B cell (primary cell): ENCODE data around the gene PCDH15. TPM values are rescaled to one million over a fixed set of nuclear protein-coding genes. Genes with fewer than 3 reads are reported as not detected.

Experiments used
- ATAC-seq: fragments of 200-7000 bp; cut with Tn5 transposase; one replicate; pipeline ENCODE4 v1.10.0; 2021; ENCODE audit warnings: low read depth, mild to moderate bottlenecking, moderate number of reproducible peaks, moderate library complexity
- CTCF ChIA-PET: fragments of 350-600 bp; sonication (Branson Sonifier 250); formaldehyde crosslinking; loops from one replicate; lab custom pipeline; 2021; ENCODE audit warnings: antibody characterized with exemption, inconsistent platforms; lab: Charles Lee
- POLR2A ChIA-PET: fragments of 350-600 bp; sonication (Branson Sonifier 250); formaldehyde crosslinking; loops from one replicate; lab custom pipeline; 2021; ENCODE audit warnings: antibody characterized with exemption; lab: Charles Lee
- DNase-seq: peaks from one replicate; pipeline ENCODE4 v3.0.0; 2013
- H2AFZ ChIP-seq: 2 replicates; pipeline ENCODE4 v1.6.1; 2012; ENCODE audit warnings: mild to moderate bottlenecking, low read depth, low read length; ENCODE audit not compliant: insufficient read depth, poor library complexity, severe bottlenecking
- H3K27ac ChIP-seq, 2 donors: 1 replicate in 1 of 2; 2 replicates in 1 of 2; pipeline ENCODE4 v1.5.1; 2012 to 2013; ENCODE audit warnings: low read length in 2 of 2, mild to moderate bottlenecking in 2 of 2, moderate library complexity in 1 of 2
- H3K27me3 ChIP-seq, 4 experiments: fragments of 200-600 bp in 1 of 4; sonication (generic) in 1 of 4; replicated peaks in 1 of 4; 1 replicate in 2 of 4; 2 replicates in 2 of 4; pipeline versions ENCODE4 v1.6.1 to v1.7.0; 2013 to 2016; ENCODE audit warnings: low read length in 3 of 4, mild to moderate bottlenecking in 2 of 4, mixed read lengths in 1 of 4, moderate library complexity in 1 of 4; ENCODE audit not compliant: insufficient read depth in 4 of 4, control insufficient read depth in 3 of 4; ENCODE audit errors: control extremely low read depth in 1 of 4
- H3K36me3 ChIP-seq, 2 experiments: replicated peaks in 1 of 2; 1 replicate in 1 of 2; 2 replicates in 1 of 2; pipeline versions ENCODE4 v1.6.1 to v1.7.1; 2013; ENCODE audit warnings: low read length in 1 of 2; ENCODE audit not compliant: insufficient read depth in 2 of 2, control insufficient read depth in 1 of 2; ENCODE audit errors: control extremely low read depth in 1 of 2, extremely low read depth in 1 of 2
- H3K4me1 ChIP-seq, 2 donors: fragments of 200-600 bp in 1 of 2; sonication (generic) in 1 of 2; 1 replicate in 1 of 2; 2 replicates in 1 of 2; pipeline versions ENCODE4 v1.5.1 to v1.6.1; 2013 to 2017; ENCODE audit warnings: low read length in 2 of 2; ENCODE audit not compliant: control insufficient read depth in 2 of 2, insufficient read depth in 2 of 2
- H3K4me2 ChIP-seq: replicated peaks from 2 replicates; pipeline ENCODE3; 2012; ENCODE audit warnings: mild to moderate bottlenecking, low read depth, low read length; ENCODE audit not compliant: poor library complexity, severe bottlenecking
- H3K4me3 ChIP-seq, 5 experiments: fragments of 200-600 bp in 1 of 5; sonication (generic) in 1 of 5; 1 replicate in 3 of 5; 2 replicates in 2 of 5; pipeline versions ENCODE4 v1.5.1 to v1.7.0; 2011 to 2016; ENCODE audit warnings: low read length in 4 of 5, mild to moderate bottlenecking in 4 of 5, low read depth in 2 of 5, control low read depth in 1 of 5, moderate library complexity in 1 of 5; ENCODE audit not compliant: insufficient read depth in 1 of 5; ENCODE audit errors: control extremely low read depth in 1 of 5, extremely low read depth in 1 of 5
- H3K79me2 ChIP-seq: fragments of 200-600 bp; sonication (generic); one replicate; pipeline ENCODE4 v1.6.0; 2016; ENCODE audit warnings: low read length; ENCODE audit not compliant: control insufficient read depth, insufficient read depth
- H3K9ac ChIP-seq: fragments of 200-600 bp; sonication (generic); 2 replicates; pipeline ENCODE4 v1.6.1; 2017; ENCODE audit warnings: mild to moderate bottlenecking, low read length, moderate library complexity
- H3K9me3 ChIP-seq, 3 donors: one replicate each; pipeline versions ENCODE4 v1.6.1 to v1.7.1; 2013; ENCODE audit warnings: low read length in 2 of 3; ENCODE audit not compliant: control insufficient read depth in 2 of 3, insufficient read depth in 1 of 3; ENCODE audit errors: control extremely low read depth in 1 of 3
- H4K20me1 ChIP-seq: 2 replicates; pipeline ENCODE4 v1.6.0; 2012; ENCODE audit warnings: mild to moderate bottlenecking, low read length; ENCODE audit not compliant: insufficient read depth, control insufficient read depth, poor library complexity, severe bottlenecking
- H3K27ac Mint-ChIP-seq: one replicate; pipeline ENCODE4 v1.8.0; 2021; ENCODE audit warnings: mixed read lengths
- H3K27me3 Mint-ChIP-seq: one replicate; pipeline ENCODE4 v1.8.0; 2021; ENCODE audit warnings: mixed read lengths
- H3K4me1 Mint-ChIP-seq: one replicate; pipeline ENCODE4 v1.8.0; 2021; ENCODE audit warnings: mixed read lengths
- H3K4me3 Mint-ChIP-seq: one replicate; pipeline ENCODE4 v1.8.0; 2021; ENCODE audit warnings: mixed read lengths
- H3K9me3 Mint-ChIP-seq: one replicate; pipeline ENCODE4 v1.8.0; 2022; ENCODE audit warnings: mixed read lengths; ENCODE audit not compliant: insufficient read depth
- EZH2 ChIP-seq: IDR thresholded peaks from 2 replicates; pipeline ENCODE4 v1.6.1; 2012; ENCODE audit warnings: borderline replicate concordance, low read depth, mild to moderate bottlenecking, moderate library complexity, low read length; ENCODE audit not compliant: insufficient read depth, poor library complexity, severe bottlenecking
- WGBS: methylation state at CpG from one replicate; pipeline ENCODE4 v1.1.5; 2013; ENCODE audit warnings: missing lambda C conversion rate; ENCODE audit not compliant: insufficient coverage; 5-methylcytosine and 5-hydroxymethylcytosine counted together
- intact Hi-C: fragments of 100-400 bp; cut with micrococcal nuclease; formaldehyde crosslinking; loops from one replicate; pipeline ENCODE4 v1.10.0; 2022
- polyA plus RNA-seq: library from polyadenylated mRNA; depleted of rRNA; stranded (reverse); fragments of >200 nt; gene quantifications from 2 replicates; pipeline ENCODE4 v1.2.3, GENCODE V29; 2012
- total RNA-seq, 2 donors: library from RNA; stranded (reverse); fragments of 120-200 nt in 1 of 2; gene quantifications; 1 replicate in 1 of 2; 2 replicates in 1 of 2; pipeline versions ENCODE4 v1.2.3 to v1.2.4, GENCODE V29; 2013 to 2022
- TF ChIP-seq, protein P1 (sequence below): fragments of 200-600 bp; IDR thresholded peaks from one replicate; pipeline ENCODE4 v1.8.0; 2022; ENCODE audit warnings: antibody characterized with exemption, mild to moderate bottlenecking

PCDH15 gene
- total and polyA plus RNA-seq, 2 donors (not counting 1 experiment from before 2014, with no cell fraction given): not detected

DNA sequence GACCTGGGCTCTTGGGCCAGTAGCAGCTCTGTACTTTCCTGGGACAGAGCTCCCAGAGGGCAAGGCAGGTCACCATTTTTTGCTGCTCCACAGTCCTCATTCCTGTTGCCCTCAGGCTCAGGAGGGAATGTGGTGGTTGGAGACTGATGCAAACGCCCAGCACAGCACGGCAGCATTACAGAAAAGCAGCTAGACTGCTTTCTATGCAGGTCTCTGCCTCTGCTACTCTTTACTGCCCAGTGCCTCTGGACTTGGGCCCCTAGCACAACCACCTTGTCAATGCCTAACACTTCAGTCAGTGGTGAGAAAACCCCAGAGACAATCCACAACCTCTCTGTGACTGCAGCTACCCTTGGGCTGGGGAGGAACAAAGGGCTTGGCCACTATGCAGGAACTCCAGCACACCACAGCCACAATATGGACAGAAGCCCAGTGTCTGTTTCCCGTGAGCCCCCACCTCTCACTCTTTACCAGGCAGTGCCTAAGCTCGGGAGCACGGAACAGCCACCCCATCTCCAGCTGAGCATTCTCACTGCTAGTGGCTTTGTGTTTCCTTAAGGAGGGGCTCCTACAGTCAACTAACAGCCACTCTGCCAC is 790.6 kb downstream of the PCDH15 start:
- Histone ChIP-seq H3K4me3 (no peak overlapping the region), H3K27me3 (no peaks in the 10 kb centered on the region), H3K9me3 (peaks cover 0 to 18% (median 0%) of the 10 kb centered on the region in 3 donors), H3K9ac (no peak overlapping the region), H4K20me1 (no peaks in the 10 kb centered on the region), H3K4me1 (no peaks in the 10 kb centered on the region), H3K27ac (no peak overlapping the region), H3K36me3 (no peaks in the 10 kb centered on the region), H3K4me2 (no peak overlapping the region), H3K79me2 (no peaks in the 10 kb centered on the region), H2AFZ (no peak overlapping the region)
- ATAC-seq (no peak), DNase-seq (no peak)
- ChIA-PET CTCF (no interaction called here), POLR2A (no interaction called here)
- Mint-ChIP-seq H3K27me3 (no peaks in the 10 kb centered on the region), H3K4me1 (no peaks in the 10 kb centered on the region), H3K9me3 (peaks cover 6% of the 10 kb centered on the region), H3K27ac (no peak overlapping the region), H3K4me3 (no peak overlapping the region)
- intact Hi-C loops: no loop called here
- WGBS: 96% methylated on average over 4 of the region's 5 CpGs
- TF ChIP-seq EZH2: no peak
- TF ChIP-seq, protein P1, sequence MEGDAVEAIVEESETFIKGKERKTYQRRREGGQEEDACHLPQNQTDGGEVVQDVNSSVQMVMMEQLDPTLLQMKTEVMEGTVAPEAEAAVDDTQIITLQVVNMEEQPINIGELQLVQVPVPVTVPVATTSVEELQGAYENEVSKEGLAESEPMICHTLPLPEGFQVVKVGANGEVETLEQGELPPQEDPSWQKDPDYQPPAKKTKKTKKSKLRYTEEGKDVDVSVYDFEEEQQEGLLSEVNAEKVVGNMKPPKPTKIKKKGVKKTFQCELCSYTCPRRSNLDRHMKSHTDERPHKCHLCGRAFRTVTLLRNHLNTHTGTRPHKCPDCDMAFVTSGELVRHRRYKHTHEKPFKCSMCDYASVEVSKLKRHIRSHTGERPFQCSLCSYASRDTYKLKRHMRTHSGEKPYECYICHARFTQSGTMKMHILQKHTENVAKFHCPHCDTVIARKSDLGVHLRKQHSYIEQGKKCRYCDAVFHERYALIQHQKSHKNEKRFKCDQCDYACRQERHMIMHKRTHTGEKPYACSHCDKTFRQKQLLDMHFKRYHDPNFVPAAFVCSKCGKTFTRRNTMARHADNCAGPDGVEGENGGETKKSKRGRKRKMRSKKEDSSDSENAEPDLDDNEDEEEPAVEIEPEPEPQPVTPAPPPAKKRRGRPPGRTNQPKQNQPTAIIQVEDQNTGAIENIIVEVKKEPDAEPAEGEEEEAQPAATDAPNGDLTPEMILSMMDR: no peak

DNA sequence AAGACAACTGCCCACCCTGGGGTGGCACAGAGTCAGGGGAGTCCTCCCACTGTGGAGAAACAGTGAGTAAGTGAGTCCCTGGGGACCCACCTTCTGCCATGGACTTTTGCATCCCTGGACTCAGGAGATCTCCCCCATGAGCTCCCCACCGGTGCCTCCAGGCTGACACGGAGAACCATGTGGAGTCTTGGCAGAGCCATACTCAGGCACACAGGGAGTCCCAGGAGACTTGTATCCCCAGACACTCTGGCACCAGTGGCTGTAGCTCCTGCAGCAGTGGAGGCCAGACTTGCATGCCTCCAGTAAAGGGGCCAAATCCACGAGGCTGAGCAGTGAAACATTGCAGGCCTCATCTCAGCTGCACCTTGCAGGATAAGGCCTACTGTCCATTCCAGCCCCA is 791.4 kb downstream of the PCDH15 start:
- no peak overlapping the region for H3K9ac ChIP-seq
- no peak overlapping the region for H2AFZ ChIP-seq
- no peak overlapping the region for H3K4me2 ChIP-seq
- H4K20me1 ChIP-seq: no peaks in the 10 kb centered on the region
- no peak for TF ChIP-seq EZH2
- TF ChIP-seq, protein P1: no peak
- intact Hi-C loops: no loop called here
- H3K4me1 Mint-ChIP-seq: no peaks in the 10 kb centered on the region
- H3K36me3 ChIP-seq: no peaks in the 10 kb centered on the region
- no peak overlapping the region for H3K27ac Mint-ChIP-seq
- H3K27ac ChIP-seq: no peak overlapping the region
- no peaks in the 10 kb centered on the region for H3K27me3 Mint-ChIP-seq
- no peak overlapping the region for H3K4me3 ChIP-seq
- CTCF ChIA-PET: no interaction called here
- peaks cover 0 to 18% (median 0%) of the 10 kb centered on the region in 3 donors for H3K9me3 ChIP-seq
- POLR2A ChIA-PET: no interaction called here
- 90% methylated on average over 3 of the region's 3 CpGs for WGBS
- no peaks in the 10 kb centered on the region for H3K79me2 ChIP-seq
- no peak for ATAC-seq
- no peak overlapping the region for H3K4me3 Mint-ChIP-seq
- H3K27me3 ChIP-seq: no peaks in the 10 kb centered on the region
- peaks cover 8% of the 10 kb centered on the region for H3K9me3 Mint-ChIP-seq
- no peak for DNase-seq
- H3K4me1 ChIP-seq: no peaks in the 10 kb centered on the region
